ENCODE results near the gene CDH13.

- TF ChIP-seq CTCF (conservative IDR thresholded peaks at IDR 0.05 in 1 of 2, IDR thresholded peaks at IDR 0.05 in 1 of 2; ENCODE audit: low read depth in 1 of 2, low read length in 2 of 2) = no peak
- no peak for TF ChIP-seq EZH2 (IDR thresholded peaks at IDR 0.05; ENCODE audit: low read length, missing control alignments)
Measured at GRCh38 chr16:83713597-83713996, 1086.8 kb downstream of the CDH13 start.

Data from fibroblast of lung (primary cell).